Neutrophil (primary cell): ENCODE measurements around the gene CFAP52.

Experiments used
- H3K27ac ChIP-seq: fragments of 200-600 bp; sonication (generic); 2 replicates; pipeline ENCODE4 v1.5.1; 2016; ENCODE audit warnings: mild to moderate bottlenecking, moderate library complexity
- H3K27me3 ChIP-seq: fragments of 200-600 bp; sonication (generic); 2 replicates; pipeline ENCODE4 v1.6.0; 2016; ENCODE audit warnings: mild to moderate bottlenecking
- H3K36me3 ChIP-seq: fragments of 200-600 bp; sonication (generic); 2 replicates; pipeline ENCODE4 v1.5.1; 2017
- H3K4me1 ChIP-seq, 2 experiments: fragments of 200-600 bp in 1 of 2; sonication (generic) in 1 of 2; 1 replicate in 1 of 2; 2 replicates in 1 of 2; pipeline versions ENCODE4 v1.5.1 to v1.6.1; 2013 to 2016; ENCODE audit warnings: low read depth in 1 of 2, low read length in 1 of 2, mild to moderate bottlenecking in 1 of 2, moderate library complexity in 1 of 2; ENCODE audit not compliant: control insufficient read depth in 1 of 2, insufficient read depth in 1 of 2
- H3K4me3 ChIP-seq, 2 experiments: fragments of 200-600 bp in 1 of 2; sonication (generic) in 1 of 2; 1 replicate in 1 of 2; 2 replicates in 1 of 2; pipeline ENCODE4 v1.5.1; 2013 to 2016; ENCODE audit warnings: low read depth in 1 of 2, low read length in 1 of 2, mild to moderate bottlenecking in 1 of 2, moderate library complexity in 1 of 2
- H3K9me3 ChIP-seq: fragments of 200-600 bp; sonication (generic); 2 replicates; pipeline ENCODE4 v1.5.1; 2016
- TF ChIP-seq, protein P1 (sequence below): fragments of 200-600 bp; sonication (generic); IDR thresholded peaks from 2 replicates; pipeline ENCODE4 v1.5.1; 2016; ENCODE audit warnings: antibody characterized with exemption

Gene CFAP52

DNA sequence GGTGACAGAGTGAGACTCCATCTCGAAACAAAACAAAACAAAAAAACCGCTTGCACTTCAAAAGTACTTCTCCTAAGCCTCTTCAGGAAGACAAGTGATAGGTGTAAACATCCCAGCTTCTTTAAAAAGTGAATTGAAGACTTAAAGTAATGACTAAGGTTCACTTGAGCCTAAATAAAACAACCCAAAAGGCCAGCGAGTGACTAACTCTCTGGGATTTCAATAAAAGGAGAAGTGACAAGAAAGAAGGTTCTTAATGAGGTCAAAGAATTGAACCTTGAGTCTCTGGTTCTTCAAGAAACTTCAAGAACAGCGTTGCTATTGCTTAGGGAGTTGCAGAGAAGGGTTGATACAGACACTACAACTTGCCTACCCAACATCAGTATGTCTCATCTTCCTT, 43.0 kb upstream of the CFAP52 start:
- Histone ChIP-seq H3K27me3 (no peaks in the 10 kb centered on the region), H3K27ac (no peak overlapping the region), H3K36me3 (peaks cover 4% of the 10 kb centered on the region), H3K4me1 (no peaks in the 10 kb centered on the region), H3K9me3 (no peaks in the 10 kb centered on the region), H3K4me3 (no peak overlapping the region)
- TF ChIP-seq, protein P1, sequence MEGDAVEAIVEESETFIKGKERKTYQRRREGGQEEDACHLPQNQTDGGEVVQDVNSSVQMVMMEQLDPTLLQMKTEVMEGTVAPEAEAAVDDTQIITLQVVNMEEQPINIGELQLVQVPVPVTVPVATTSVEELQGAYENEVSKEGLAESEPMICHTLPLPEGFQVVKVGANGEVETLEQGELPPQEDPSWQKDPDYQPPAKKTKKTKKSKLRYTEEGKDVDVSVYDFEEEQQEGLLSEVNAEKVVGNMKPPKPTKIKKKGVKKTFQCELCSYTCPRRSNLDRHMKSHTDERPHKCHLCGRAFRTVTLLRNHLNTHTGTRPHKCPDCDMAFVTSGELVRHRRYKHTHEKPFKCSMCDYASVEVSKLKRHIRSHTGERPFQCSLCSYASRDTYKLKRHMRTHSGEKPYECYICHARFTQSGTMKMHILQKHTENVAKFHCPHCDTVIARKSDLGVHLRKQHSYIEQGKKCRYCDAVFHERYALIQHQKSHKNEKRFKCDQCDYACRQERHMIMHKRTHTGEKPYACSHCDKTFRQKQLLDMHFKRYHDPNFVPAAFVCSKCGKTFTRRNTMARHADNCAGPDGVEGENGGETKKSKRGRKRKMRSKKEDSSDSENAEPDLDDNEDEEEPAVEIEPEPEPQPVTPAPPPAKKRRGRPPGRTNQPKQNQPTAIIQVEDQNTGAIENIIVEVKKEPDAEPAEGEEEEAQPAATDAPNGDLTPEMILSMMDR: no peak

DNA sequence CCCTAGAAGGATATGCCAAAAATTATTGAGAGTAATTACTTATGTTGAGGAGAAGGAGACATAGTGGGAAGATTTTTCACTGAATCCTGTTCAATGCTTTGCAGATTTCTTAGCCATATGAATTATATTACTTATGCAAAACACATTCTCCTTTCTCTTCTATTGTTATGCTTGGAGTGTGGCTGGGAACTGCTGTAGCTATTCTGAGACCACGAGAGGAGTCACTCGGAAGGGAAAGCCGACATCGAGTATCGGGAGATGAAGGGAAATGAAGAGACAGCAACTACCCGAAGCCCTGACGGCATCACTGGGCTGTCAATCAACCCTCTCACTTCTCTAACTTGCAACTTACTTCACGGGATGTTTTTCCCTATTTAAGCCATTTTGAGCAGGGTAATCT, 40.4 kb upstream of the CFAP52 start:
- Histone ChIP-seq H3K27me3 (no peaks in the 10 kb centered on the region), H3K27ac (no peak overlapping the region), H3K4me1 (no peaks in the 10 kb centered on the region), H3K4me3 (no peak overlapping the region), H3K9me3 (no peaks in the 10 kb centered on the region), H3K36me3 (peaks cover 11% of the 10 kb centered on the region)
- TF ChIP-seq, protein P1: no peak

DNA sequence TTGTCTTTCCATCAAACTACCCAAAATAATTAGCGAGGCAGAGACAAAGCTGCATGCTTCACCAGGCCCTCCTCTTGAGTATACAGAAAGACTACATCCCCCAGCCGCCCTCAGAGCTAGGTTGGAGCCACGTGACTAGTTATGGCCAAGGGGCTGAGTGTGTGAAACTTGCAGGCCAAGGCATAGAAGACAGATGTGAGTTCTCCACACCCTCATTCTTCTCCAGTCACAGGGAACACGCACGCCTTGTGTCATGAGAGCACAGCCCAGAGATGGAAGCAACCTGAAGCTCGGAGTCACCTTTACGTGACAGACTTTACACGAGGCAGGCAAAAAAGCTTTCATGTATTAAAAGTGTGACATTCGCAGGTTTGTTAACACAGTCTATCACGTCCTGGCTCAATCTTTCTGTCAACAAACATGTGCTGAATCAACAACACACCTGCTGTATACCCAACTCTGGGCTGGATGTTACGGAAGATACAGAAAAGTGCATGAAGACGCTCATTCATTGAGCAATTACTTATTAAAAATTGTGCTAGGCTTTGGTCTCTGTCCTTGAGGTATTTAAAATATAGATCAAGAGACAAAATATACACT, 39.2 kb upstream of the CFAP52 start:
- Histone ChIP-seq H3K4me3 (no peak overlapping the region), H3K4me1 (no peaks in the 10 kb centered on the region), H3K27me3 (no peaks in the 10 kb centered on the region), H3K9me3 (no peaks in the 10 kb centered on the region), H3K27ac (no peak overlapping the region), H3K36me3 (peaks cover 13% of the 10 kb centered on the region)
- TF ChIP-seq, protein P1: no peak

DNA sequence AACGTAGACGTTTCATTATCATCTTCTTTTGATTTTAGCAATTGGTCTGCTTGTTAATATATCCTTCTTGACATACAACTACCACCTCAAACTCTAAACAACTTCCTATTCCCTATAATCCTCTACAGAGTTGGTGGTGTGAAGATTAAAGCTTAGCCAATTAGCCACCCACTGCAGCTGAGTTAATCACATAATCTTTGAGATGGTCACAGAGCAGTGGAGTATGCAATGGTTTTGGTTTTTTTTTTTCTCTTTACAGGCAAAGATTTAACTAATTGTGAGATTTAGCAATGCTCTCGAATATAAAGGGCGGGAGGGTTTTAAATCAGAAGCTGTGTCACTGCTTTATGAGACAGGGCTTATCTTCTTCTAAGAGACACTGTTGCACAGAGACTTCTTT, 37.8 kb upstream of the CFAP52 start:
- no peaks in the 10 kb centered on the region for H3K27me3 ChIP-seq
- H3K4me3 ChIP-seq: no peak overlapping the region
- H3K36me3 ChIP-seq: peaks cover 13% of the 10 kb centered on the region
- H3K27ac ChIP-seq: no peak overlapping the region
- TF ChIP-seq, protein P1: no peak
- no peaks in the 10 kb centered on the region for H3K9me3 ChIP-seq
- no peaks in the 10 kb centered on the region for H3K4me1 ChIP-seq

DNA sequence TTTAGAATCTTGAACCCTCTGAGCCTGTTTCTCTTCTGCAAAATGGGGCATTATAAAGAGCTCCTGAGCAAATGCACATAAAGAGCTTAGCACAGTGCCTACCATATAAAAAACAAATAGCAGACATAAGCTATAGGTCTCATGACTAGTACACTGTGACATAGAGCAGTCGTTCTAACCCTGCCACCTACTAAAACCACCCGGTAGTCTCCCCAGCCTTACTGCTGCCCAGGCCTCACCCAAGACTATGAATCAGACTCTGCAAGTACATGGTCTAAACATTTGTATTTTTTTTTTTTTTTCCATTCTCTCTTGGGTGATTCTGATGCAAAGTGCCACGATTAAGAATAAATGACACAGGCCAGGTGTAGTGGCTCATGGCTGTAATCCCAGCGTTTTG, 34.7 kb upstream of the CFAP52 start:
- H3K27me3 ChIP-seq: no peaks in the 10 kb centered on the region
- no peaks in the 10 kb centered on the region for H3K4me1 ChIP-seq
- no peak overlapping the region for H3K27ac ChIP-seq
- TF ChIP-seq, protein P1: no peak
- H3K36me3 ChIP-seq: peaks cover 13% of the 10 kb centered on the region
- no peaks in the 10 kb centered on the region for H3K9me3 ChIP-seq
- no peak overlapping the region for H3K4me3 ChIP-seq

DNA sequence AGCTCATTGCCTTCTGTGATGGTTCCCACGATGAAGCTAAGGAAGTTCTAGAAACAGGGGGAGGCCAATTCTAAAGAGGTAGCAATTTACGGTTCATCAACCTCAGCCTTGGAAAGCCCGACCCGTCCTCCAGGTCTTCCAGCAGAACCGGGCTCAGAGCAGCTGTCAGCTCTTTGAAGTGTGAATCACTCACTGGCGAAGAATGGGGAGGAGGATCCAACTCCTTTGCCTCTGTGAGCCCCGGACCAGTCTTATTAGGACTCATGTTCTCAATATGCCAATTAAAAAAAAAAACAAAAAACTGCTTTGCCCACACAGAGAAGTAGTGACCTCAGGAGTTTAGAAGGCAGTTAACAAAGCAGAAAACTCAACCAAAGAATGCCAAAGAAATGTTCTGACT, 32.2 kb upstream of the CFAP52 start:
- H3K36me3 ChIP-seq: peaks cover 13% of the 10 kb centered on the region
- H3K27ac ChIP-seq: no peak overlapping the region
- TF ChIP-seq, protein P1: no peak
- no peaks in the 10 kb centered on the region for H3K27me3 ChIP-seq
- H3K4me1 ChIP-seq: no peaks in the 10 kb centered on the region
- H3K4me3 ChIP-seq: no peak overlapping the region
- H3K9me3 ChIP-seq: no peaks in the 10 kb centered on the region
